ENCODE measurements around the gene ASB2.

Gene ASB2

DNA sequence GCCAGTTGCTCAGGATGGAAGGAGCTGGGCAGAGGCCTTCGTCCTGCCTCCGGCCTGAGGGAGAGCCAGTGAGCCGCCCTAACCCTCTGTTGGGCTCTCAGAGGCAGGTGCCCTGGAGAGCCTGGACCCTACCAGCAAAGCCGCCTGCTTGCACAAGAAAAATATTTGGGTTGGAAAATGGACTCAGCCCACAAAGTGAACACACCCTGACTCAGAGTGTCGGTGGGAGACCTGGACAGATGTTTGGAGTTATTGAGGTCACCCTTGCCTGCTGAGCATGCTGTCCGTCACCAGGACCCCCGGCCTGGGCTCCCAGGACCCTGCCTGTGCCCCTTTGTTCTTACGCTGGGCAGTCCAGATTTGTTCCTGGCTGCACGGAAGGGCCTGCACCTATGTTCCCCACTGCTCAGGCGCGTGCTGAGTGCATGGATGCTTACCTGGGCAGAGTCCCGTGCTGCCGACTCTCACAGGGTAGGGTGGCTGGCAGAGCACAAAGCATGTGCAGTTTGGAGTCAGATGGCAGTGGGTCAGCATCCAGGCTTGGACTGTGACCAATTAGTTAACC is 26.8 kb downstream of the ASB2 start:
- TF ChIP-seq, protein P1, sequence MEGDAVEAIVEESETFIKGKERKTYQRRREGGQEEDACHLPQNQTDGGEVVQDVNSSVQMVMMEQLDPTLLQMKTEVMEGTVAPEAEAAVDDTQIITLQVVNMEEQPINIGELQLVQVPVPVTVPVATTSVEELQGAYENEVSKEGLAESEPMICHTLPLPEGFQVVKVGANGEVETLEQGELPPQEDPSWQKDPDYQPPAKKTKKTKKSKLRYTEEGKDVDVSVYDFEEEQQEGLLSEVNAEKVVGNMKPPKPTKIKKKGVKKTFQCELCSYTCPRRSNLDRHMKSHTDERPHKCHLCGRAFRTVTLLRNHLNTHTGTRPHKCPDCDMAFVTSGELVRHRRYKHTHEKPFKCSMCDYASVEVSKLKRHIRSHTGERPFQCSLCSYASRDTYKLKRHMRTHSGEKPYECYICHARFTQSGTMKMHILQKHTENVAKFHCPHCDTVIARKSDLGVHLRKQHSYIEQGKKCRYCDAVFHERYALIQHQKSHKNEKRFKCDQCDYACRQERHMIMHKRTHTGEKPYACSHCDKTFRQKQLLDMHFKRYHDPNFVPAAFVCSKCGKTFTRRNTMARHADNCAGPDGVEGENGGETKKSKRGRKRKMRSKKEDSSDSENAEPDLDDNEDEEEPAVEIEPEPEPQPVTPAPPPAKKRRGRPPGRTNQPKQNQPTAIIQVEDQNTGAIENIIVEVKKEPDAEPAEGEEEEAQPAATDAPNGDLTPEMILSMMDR (IDR thresholded peaks at IDR 0.05; ENCODE audit: insufficient read depth, low read length, missing control alignments), result no peak
- ChIA-PET CTCF (interaction anchor here (2.7 to 15.8 kb wide), 3 partner anchors 10 to 51 kb away, joined by 12 to 472 read pairs (median 122); partner anchors contain the start of gene CCDC197), POLR2A (no interaction called here)
- no peak overlapping the region for H3K4me3 ChIP-seq (ENCODE audit: low read depth, low read length)
- DNase-seq (ENCODE audit: low read depth, low spot score), result no peak

DNA sequence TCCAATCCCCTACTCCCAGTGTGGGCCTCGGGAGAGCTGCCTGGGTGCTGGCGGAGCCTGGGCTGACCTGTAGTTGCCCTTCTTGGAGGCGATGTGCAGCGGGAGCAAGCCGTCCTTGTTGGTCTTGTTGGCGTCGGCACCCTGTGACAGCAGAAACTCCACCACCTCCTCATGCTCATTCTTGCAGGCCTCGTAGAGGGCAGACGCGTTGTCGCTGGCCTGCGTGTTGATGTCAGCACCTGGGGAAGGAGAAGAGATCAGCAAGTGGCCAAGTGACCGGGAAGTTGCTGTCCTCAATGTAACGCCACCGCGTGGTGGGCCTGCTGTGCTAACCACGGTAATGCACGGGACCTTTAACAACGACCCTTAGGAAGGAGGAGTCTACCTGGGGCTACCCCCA is 29.1 kb downstream of the ASB2 start:
- ChIA-PET CTCF (interaction anchor here (1.1 to 15.8 kb wide), 6 partner anchors 10 to 185 kb away, joined by 3 to 472 read pairs (median 5); partner anchors contain the start of gene CCDC197), POLR2A (no interaction called here)
- no peak overlapping the region for H3K4me3 ChIP-seq (ENCODE audit: low read depth, low read length)
- TF ChIP-seq, protein P1 (IDR thresholded peaks at IDR 0.05; ENCODE audit: insufficient read depth, low read length, missing control alignments), result no peak
- no peak for DNase-seq (ENCODE audit: low read depth, low spot score)

DNA sequence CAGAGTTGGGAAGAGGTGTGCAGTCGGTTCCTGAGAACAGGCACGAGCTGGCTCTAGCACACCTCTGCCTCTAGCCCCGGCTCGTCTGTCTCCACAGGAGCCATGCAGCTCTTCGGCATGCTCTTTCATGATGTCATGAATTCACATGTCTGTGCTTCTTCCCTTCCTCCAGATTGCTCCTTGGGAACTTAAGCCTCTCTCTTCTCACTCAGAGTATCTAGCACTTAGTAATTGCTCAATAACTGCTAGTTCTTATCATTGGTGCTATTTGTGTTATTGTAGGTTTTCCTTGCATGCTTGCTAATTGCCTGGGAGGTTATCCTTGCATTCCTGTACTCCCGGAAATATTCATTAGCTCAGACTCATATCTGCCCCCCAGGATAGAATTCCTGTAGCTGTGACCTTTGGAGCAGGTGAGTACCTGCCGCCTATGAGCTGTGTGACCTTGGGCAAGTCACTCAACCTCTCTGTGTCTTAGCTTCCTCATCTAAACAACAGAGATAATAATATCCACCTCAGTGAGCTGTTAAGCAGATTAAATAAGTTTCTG is 29.8 kb downstream of the ASB2 start:
- H3K4me3 ChIP-seq (ENCODE audit: low read depth, low read length), result no peak overlapping the region
- TF ChIP-seq, protein P1 (IDR thresholded peaks at IDR 0.05; ENCODE audit: insufficient read depth, low read length, missing control alignments), result no peak
- POLR2A ChIA-PET, result no interaction called here
- CTCF ChIA-PET, result interaction anchor here (1.1 to 15.8 kb wide), 7 partner anchors 10 to 186 kb away, joined by 3 to 472 read pairs (median 5); partner anchors contain the start of gene CCDC197
- DNase-seq (ENCODE audit: low read depth, low spot score), result no peak

DNA sequence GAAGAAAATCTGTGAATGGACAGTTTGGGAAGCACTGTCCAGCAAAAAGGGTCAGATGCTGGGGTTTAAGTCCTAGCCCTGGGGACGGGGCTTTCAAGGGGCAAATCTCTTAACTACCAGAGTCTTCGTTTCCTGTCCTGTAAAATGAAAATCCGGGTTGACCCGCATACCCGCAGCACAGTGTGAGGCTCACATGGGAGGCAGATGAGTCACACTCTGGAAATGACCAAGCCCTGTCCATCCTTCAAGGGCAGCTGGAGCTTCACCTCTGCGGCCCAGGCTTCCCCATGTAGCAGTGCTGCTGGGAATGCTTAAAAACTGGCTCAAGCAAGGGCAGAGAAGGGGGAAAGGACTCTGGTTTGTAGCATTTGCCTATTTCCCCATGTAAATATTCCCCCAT is 30.3 kb downstream of the ASB2 start:
- ChIA-PET POLR2A (no interaction called here), CTCF (interaction anchor here (1.1 to 15.8 kb wide), 7 partner anchors 9 to 186 kb away, joined by 3 to 472 read pairs (median 5); partner anchors contain the start of gene CCDC197)
- TF ChIP-seq, protein P1 (IDR thresholded peaks at IDR 0.05; ENCODE audit: insufficient read depth, low read length, missing control alignments), result no peak
- H3K4me3 ChIP-seq (ENCODE audit: low read depth, low read length), result no peak overlapping the region
- DNase-seq (ENCODE audit: low read depth, low spot score), result no peak

DNA sequence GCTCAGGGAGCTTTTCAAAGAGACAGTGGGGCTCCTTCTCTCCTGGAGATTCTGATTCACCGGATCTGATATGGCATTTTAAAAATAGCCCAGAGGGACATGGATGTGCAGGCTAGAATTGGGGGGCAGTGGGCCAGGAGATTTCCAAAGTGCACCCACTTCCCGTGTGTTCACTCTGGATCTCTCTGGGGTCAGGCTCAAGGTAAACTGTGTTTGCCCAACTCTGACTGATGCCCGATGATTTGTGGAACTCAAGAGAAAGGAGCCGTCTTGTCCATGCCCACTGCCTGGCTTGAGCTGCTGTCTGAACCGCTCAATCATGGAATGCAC is 31.3 kb downstream of the ASB2 start:
- DNase-seq (ENCODE audit: low read depth, low spot score), result no peak
- TF ChIP-seq, protein P1 (IDR thresholded peaks at IDR 0.05; ENCODE audit: insufficient read depth, low read length, missing control alignments), result no peak
- CTCF ChIA-PET, result interaction anchor here (1.1 to 15.8 kb wide), 5 partner anchors 20 to 192 kb away, joined by 3 to 472 read pairs (median 4); partner anchors contain the start of gene CCDC197
- H3K4me3 ChIP-seq (ENCODE audit: low read depth, low read length), result no peak overlapping the region
- POLR2A ChIA-PET, result no interaction called here

DNA sequence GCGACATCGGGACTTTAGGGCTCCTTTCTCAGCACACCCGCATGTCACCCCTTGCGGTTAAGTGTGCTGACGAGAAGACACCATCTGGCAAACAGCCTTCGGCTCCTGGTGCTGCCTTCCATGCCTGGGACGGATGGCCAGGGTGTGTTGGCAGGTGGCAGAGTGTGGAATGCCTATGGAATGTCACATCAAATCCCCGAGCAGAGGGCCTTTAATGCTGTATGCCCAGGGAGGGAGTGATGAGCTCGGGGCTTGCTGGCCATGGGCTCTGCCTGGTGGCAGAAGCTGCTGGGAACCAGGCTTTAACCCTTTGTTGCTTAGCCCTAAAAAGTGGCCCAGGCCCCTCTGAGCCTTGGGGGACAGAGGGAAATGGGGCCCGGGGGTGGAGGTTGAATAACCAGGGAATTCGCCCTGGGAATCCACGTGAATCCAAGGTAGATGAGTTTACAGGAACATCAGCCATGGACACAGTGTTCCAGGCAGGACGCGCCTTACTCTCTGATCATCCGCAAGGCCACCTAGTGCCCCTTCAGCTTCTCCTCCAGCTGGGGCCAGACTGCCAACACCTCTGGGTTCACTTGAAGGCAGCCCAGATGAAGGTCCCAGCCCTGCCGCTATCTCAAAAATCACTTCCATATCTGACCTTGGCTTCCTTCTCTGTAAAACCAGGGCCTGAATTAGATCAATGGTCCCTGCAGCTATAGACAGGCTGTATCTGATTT is 31.9 kb downstream of the ASB2 start:
- no peak overlapping the region for H3K4me3 ChIP-seq (ENCODE audit: low read depth, low read length)
- TF ChIP-seq, protein P1 (IDR thresholded peaks at IDR 0.05; ENCODE audit: insufficient read depth, low read length, missing control alignments), result no peak
- DNase-seq (ENCODE audit: low read depth, low spot score), result no peak
- POLR2A ChIA-PET, result no interaction called here
- CTCF ChIA-PET, result interaction anchor here (1.1 to 15.8 kb wide), 5 partner anchors 8 to 193 kb away, joined by 3 to 472 read pairs (median 83); partner anchors contain the start of gene CCDC197

Measured in AG04449 (cell line).